ENCODE measurements around the gene MGMT. TPM values are rescaled to one million over a fixed set of nuclear protein-coding genes. Genes with fewer than 3 reads are reported as not detected.
A peak's percentile ranks its signal among the peaks of the same experiment; 100 is the strongest.

MGMT gene
- total RNA-seq, 1 donor from 2014 or later: 20.8 TPM

DNA sequence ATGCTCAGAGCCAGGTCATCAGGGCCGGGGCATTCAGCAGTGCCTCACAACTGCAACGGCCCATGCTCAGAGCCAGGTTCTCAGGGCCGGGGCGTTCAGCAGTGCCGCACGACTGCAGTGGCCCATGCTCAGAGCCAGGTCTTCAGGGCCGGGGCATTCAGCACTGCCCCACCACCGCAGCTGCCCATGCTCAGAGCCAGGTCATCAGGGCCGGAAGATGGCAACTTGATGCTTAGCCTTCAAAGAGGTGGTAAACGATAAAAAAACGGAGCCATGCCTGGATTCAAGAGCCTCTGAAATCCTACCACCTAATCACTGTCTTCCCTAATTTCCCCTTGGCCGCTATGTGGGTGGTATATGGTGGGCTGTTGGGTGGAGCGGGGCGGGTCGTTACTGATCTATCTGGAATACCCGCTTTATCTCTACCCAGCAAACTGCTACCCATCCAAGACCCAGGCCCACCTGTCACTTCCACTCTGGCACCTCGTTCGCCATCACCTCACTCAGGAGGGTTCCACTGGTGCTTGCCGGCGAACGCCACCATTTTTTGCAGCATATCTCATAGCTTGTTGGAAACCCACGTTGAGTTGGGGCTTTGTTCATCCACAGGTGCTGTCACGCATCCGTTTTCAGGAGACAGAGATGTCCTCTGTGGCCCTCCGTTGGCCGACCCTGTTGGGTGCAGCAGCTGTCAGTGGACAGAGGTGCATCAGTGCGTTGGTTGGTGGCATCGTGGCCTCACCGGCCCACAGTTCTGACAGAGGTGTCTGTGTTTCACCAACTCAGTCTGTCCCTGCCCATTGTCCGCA, 275.9 kb downstream of the MGMT start:
- H3K4me1 Mint-ChIP-seq (ENCODE audit: unreplicated experiment): no peaks in the 10 kb centered on the region
- H3K27me3 Mint-ChIP-seq (ENCODE audit: unreplicated experiment): no peaks in the 10 kb centered on the region
- TF ChIP-seq, protein P1, sequence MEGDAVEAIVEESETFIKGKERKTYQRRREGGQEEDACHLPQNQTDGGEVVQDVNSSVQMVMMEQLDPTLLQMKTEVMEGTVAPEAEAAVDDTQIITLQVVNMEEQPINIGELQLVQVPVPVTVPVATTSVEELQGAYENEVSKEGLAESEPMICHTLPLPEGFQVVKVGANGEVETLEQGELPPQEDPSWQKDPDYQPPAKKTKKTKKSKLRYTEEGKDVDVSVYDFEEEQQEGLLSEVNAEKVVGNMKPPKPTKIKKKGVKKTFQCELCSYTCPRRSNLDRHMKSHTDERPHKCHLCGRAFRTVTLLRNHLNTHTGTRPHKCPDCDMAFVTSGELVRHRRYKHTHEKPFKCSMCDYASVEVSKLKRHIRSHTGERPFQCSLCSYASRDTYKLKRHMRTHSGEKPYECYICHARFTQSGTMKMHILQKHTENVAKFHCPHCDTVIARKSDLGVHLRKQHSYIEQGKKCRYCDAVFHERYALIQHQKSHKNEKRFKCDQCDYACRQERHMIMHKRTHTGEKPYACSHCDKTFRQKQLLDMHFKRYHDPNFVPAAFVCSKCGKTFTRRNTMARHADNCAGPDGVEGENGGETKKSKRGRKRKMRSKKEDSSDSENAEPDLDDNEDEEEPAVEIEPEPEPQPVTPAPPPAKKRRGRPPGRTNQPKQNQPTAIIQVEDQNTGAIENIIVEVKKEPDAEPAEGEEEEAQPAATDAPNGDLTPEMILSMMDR (IDR thresholded peaks at IDR 0.05): no peak
- H3K9me3 Mint-ChIP-seq (ENCODE audit: unreplicated experiment): peaks cover 23% of the 10 kb centered on the region
- H3K4me3 Mint-ChIP-seq (ENCODE audit: unreplicated experiment): no peak overlapping the region
- no peaks in the 10 kb centered on the region for H3K36me3 Mint-ChIP-seq (ENCODE audit: unreplicated experiment)
- no peak overlapping the region for H3K27ac Mint-ChIP-seq (ENCODE audit: unreplicated experiment)
- peak; percentile 79 for DNase-seq (ENCODE audit: extremely low spot score, unreplicated experiment)

DNA sequence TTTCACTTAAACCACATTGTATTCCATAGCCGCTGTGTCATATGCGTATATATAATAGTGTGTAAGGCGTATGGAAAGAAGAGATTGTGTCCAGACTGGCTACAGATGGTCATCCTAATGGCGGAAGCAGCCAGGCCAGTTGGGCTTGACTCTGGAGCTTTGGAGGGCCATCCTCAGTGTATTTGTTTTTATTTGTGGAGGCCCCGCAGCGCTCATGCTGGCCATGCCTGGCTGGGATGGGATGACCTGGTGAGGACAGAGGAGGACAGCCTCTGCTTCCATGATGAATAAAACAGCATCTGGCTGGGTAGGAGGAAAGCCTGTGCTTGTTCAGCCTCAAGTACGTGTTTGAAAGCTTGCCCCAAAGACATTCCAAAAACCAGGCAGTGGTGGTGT, 276.7 kb downstream of the MGMT start:
- H3K4me3 Mint-ChIP-seq (ENCODE audit: unreplicated experiment): no peak overlapping the region
- H3K36me3 Mint-ChIP-seq (ENCODE audit: unreplicated experiment): no peaks in the 10 kb centered on the region
- no peak overlapping the region for H3K27ac Mint-ChIP-seq (ENCODE audit: unreplicated experiment)
- no peaks in the 10 kb centered on the region for H3K27me3 Mint-ChIP-seq (ENCODE audit: unreplicated experiment)
- H3K9me3 Mint-ChIP-seq (ENCODE audit: unreplicated experiment): peaks cover 31% of the 10 kb centered on the region
- H3K4me1 Mint-ChIP-seq (ENCODE audit: unreplicated experiment): no peaks in the 10 kb centered on the region
- DNase-seq (ENCODE audit: extremely low spot score, unreplicated experiment): no peak
- TF ChIP-seq, protein P1 (IDR thresholded peaks at IDR 0.05): no peak

DNA sequence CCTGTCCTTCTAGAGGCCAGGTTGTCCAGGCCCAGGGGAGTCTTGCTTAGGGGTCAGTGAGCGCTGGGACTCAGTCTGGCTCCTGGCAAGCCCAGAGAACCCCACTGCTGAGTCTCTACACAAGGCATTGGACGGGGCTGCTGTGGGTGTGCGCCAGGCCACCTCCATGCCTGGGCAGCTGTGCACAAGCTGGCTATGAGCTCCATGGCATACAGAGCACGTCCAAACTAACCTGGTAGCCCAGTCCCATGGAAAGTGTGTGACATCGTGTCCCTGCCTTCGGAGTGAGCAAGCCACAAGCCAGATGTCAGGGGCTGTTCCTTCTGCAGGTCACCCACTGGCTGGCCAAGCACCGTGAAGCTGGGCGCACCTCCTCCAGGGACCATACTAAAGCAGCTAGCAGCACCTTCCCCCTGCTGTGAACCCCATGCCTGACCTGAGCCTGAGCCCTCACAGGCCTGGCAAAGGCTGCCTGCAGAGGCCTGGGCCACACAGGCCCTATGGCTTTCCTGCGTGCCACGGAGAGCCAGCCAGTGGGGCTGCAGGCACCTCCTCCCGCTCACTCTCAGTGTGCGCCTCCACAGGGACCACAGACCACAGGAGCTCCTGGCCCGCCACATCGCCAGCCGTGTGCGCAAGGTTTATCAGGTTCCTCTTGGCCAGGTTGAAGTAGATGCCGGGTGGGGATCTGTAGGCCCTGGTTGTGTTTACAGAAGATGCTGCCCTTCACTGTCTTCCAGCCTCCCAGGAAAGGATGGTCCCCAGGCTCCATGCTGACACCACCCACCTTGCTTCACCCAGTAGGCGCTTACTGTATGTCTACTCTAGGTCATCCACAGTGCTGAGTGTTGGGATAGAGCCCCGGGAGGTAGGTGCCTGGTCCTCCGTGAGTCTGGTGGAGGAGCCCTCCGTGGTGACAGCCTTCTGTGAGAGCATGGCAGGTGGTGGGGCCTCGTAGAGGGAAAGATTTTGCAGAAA, 277.4 kb downstream of the MGMT start:
- Mint-ChIP-seq H3K36me3 (ENCODE audit: unreplicated experiment) (no peaks in the 10 kb centered on the region), H3K4me1 (ENCODE audit: unreplicated experiment) (no peaks in the 10 kb centered on the region), H3K4me3 (ENCODE audit: unreplicated experiment) (no peak overlapping the region), H3K27ac (ENCODE audit: unreplicated experiment) (no peak overlapping the region), H3K9me3 (ENCODE audit: unreplicated experiment) (peaks cover 38% of the 10 kb centered on the region), H3K27me3 (ENCODE audit: unreplicated experiment) (no peaks in the 10 kb centered on the region)
- TF ChIP-seq, protein P1 (IDR thresholded peaks at IDR 0.05): no peak
- peak; percentile 78 for DNase-seq (ENCODE audit: extremely low spot score, unreplicated experiment)

DNA sequence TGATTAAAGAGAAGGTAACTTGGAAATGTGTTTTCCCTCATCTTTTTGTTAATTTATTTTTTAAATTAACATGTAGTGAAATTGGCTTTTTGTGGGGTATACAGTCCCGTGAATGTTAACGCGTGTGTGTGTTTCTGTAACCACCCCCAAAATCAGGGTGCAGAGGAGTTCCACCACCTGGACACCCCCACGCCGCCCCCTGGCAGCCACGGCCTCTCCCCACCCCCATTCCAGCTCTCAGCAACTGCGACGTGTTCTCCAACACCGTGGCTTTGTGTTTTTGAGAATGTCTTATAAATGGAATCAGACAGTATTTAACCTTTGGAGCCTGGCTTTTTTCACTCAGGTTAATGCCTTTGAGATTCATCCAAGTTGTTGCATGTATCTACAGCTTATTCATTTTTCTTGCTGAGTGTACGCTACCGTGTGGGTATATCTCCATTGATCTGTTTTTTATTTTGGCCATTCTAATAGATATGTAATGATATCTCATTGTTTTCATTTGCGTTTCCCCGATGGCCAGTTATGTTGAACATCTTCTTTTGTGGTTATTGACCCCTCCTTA, 278.2 kb downstream of the MGMT start:
- H3K9me3 Mint-ChIP-seq (ENCODE audit: unreplicated experiment): peaks cover 37% of the 10 kb centered on the region
- no peaks in the 10 kb centered on the region for H3K36me3 Mint-ChIP-seq (ENCODE audit: unreplicated experiment)
- no peak overlapping the region for H3K27ac Mint-ChIP-seq (ENCODE audit: unreplicated experiment)
- H3K27me3 Mint-ChIP-seq (ENCODE audit: unreplicated experiment): no peaks in the 10 kb centered on the region
- TF ChIP-seq, protein P1 (IDR thresholded peaks at IDR 0.05): no peak
- H3K4me1 Mint-ChIP-seq (ENCODE audit: unreplicated experiment): no peaks in the 10 kb centered on the region
- H3K4me3 Mint-ChIP-seq (ENCODE audit: unreplicated experiment): no peak overlapping the region
- DNase-seq (ENCODE audit: extremely low spot score, unreplicated experiment): no peak
